Measurements from ENCODE around the gene MTMR11.
A peak's percentile ranks its signal among the peaks of the same experiment; 100 is the strongest.

GRCh38 chr1:149942207-149942606 is 5.5 kb upstream of the MTMR11 start:
- TF ChIP-seq CTCF (IDR thresholded peaks at IDR 0.05 in 2 of 3, conservative IDR thresholded peaks at IDR 0.05 in 1 of 3; ENCODE audit: borderline replicate concordance in 1 of 3, insufficient read depth in 1 of 3, low read depth in 2 of 3, low read length in 2 of 3) (peak; percentile 7 to 22 (median 18); a peak in 1 of 6 replicates), ATF3 (IDR thresholded peaks at IDR 0.05) (no peak), POLR2A (IDR thresholded peaks at IDR 0.05; ENCODE audit: borderline replicate concordance, extremely low read depth, insufficient read depth, insufficient read length) (no peak), ZNF274 (IDR thresholded peaks at IDR 0.05; ENCODE audit: low read depth, low read length) (no peak), SRF (IDR thresholded peaks at IDR 0.05; ENCODE audit: low read depth) (no peak), EZH2phosphoT487 (IDR thresholded peaks at IDR 0.05; ENCODE audit: borderline replicate concordance) (no peak), MAX (IDR thresholded peaks at IDR 0.05) (no peak), JUND (IDR thresholded peaks at IDR 0.05) (no peak), EZH2 (IDR thresholded peaks at IDR 0.05) (no peak), EGR1 (IDR thresholded peaks at IDR 0.05; ENCODE audit: low read depth) (no peak)

Measured in HCT116 (cell line).